NCI-H446 treated with DMSO at 0.1 percent for 48 hours (cell line): ENCODE results near the gene SPIRE2.

ENCODE experiments used
- DNase-seq: peaks from one replicate; lab custom pipeline; 2025; lab: John Stamatoyannopoulos, UW

Gene SPIRE2

GRCh38 chr16:89915303-89916232 lies 87.3 kb downstream of the SPIRE2 start:
- no peak for DNase-seq

DNA sequence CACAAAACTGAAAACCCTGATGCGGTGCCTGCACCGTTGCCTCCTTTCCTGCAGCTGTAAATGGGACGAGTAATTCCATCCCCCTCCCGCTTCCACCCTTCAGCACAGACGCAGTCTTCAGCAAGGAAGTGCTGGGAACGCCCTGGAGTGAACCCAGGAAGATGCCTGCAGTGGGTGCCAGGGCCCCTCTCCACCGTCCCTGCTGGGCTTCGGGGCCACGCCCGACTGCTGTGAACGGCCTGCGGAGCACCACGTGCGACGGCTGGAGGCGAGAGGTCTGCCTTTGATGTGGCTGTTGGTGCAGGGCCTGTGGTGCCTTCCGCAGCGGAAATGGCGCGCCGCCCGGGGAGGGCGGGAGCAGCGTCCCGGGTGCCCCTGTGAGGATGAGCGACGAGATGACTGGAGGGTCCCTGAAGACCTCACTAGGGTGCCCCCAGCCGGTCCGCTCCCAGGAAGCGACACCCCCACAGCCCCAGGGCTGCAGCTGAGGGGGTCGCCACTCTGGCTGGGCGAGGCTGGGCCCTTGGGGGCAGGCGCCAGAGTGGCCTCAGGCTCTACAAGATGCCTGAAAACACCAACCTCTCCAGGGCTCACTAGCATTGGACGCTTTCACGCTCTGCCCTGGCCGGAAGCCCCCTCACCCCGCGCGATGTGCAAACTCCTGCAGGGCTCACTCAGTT lies 89.6 kb downstream of the SPIRE2 start:
- no peak for DNase-seq

DNA sequence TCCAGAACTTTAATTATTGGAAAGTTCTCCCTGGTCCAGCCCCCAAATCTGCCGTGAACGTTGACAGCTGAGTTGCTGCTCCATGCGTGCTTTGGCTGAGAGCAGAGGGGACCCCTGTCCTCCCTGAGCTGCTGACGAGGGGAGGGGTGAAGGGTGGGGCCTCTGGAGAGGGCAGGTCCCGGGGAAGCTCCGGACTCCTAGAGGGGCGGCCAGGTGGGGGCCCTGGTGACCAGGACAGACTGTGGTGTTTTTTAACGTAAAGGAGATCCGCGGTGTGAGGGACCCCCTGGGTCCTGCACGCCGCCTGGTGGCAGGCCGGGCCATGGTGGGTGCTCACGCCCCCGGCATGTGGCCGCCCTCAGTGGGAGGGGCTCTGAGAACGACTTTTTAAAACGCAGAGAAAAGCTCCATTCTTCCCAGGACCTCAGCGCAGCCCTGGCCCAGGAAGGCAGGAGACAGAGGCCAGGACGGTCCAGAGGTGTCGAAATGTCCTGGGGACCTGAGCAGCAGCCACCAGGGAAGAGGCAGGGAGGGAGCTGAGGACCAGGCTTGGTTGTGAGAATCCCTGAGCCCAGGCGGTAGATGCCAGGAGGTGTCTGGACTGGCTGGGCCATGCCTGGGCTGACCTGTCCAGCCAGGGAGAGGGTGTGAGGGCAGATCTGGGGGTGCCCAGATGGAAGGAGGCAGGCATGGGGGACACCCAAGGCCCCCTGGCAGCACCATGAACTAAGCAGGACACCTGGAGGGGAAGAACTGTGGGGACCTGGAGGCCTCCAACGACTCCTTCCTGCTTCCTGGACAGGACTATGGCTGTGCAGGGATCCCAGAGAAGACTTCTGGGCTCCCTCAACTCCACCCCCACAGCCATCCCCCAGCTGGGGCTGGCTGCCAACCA lies 90.4 kb downstream of the SPIRE2 start, which contains the start of gene MC1R:
Gene MC1R (plus strand): TSS at position 410 of the 895 bp plus-strand sequence. CDS start 397 bp downstream, at position 807.
- no peak for DNase-seq

- DNase-seq: no peak
Measured at GRCh38 chr16:89919535-89920406, 91.5 kb downstream of the SPIRE2 start.

DNA sequence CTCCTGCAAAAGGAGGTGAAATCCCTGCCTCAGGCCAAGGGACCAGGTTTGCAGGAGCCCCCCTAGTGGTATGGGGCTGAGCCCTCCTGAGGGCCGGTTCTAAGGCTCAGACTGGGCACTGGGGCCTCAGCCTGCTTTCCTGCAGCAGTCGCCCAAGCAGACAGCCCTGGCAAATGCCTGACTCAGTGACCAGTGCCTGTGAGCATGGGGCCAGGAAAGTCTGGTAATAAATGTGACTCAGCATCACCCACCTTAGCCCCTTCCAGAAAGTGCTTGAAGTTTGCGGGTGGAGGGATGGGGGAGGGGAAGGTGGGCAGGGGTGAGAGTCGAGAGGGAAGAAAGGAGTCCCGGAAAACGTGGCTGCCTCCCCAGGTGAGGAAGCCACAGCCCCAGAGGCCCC lies 92.4 kb downstream of the SPIRE2 start:
- no peak for DNase-seq
